ENCODE results near the gene FYCO1. TPM values are rescaled to one million over a fixed set of nuclear protein-coding genes. Genes with fewer than 3 reads are reported as not detected.

The FYCO1 gene
- total RNA-seq, 1 experiment from 2014 or later = 7.4 TPM

GRCh38 chr3:45976191-45977091, 19.2 kb downstream of the FYCO1 start:
- DNase-seq = no peak
- H4K20me1 ChIP-seq (ENCODE audit: insufficient read depth, low read depth, low read length) = no peaks in the 10 kb centered on the region
- no peak overlapping the region for H2AFZ ChIP-seq (ENCODE audit: low read length)
- H3K36me3 ChIP-seq (ENCODE audit: insufficient read depth, low read length) = peaks cover 29% of the 10 kb centered on the region; the same call in 1 of the 2 replicates
- H3K4me3 ChIP-seq (ENCODE audit: low read length) = no peak overlapping the region
- H3K4me1 ChIP-seq (ENCODE audit: low read length) = peaks cover 35% of the 10 kb centered on the region
- no peaks in the 10 kb centered on the region for H3K9me3 ChIP-seq (ENCODE audit: low read length)
- no peaks in the 10 kb centered on the region for H3K27me3 ChIP-seq (ENCODE audit: low read length)
- no peak overlapping the region for H3K27ac ChIP-seq (ENCODE audit: low read length)
- no peaks in the 10 kb centered on the region for H3K79me2 ChIP-seq (ENCODE audit: low read length)
- no peaks in the 10 kb centered on the region for H3K9me2 ChIP-seq (replicated peaks; ENCODE audit: insufficient read depth, low read length)
- H3K9ac ChIP-seq (ENCODE audit: low read length) = no peak overlapping the region
- no peak overlapping the region for H3K4me2 ChIP-seq (ENCODE audit: low read depth, low read length, poor library complexity, severe bottlenecking)

GRCh38 chr3:45975686-45976085, 19.9 kb downstream of the FYCO1 start:
- peaks cover 28% of the 10 kb centered on the region for H3K4me1 ChIP-seq (ENCODE audit: low read length)
- no peaks in the 10 kb centered on the region for H3K27me3 ChIP-seq (ENCODE audit: low read length)
- DNase-seq = no peak
- H3K27ac ChIP-seq (ENCODE audit: low read length) = no peak overlapping the region
- no peak overlapping the region for H3K4me3 ChIP-seq (ENCODE audit: low read length)
- no peak overlapping the region for H3K9ac ChIP-seq (ENCODE audit: low read length)
- no peak overlapping the region for H2AFZ ChIP-seq (ENCODE audit: low read length)
- no peaks in the 10 kb centered on the region for H3K9me3 ChIP-seq (ENCODE audit: low read length)
- H4K20me1 ChIP-seq (ENCODE audit: insufficient read depth, low read depth, low read length) = no peaks in the 10 kb centered on the region
- H3K9me2 ChIP-seq (replicated peaks; ENCODE audit: insufficient read depth, low read length) = no peaks in the 10 kb centered on the region
- H3K36me3 ChIP-seq (ENCODE audit: insufficient read depth, low read length) = peaks cover 25% of the 10 kb centered on the region; the same call in 1 of the 2 replicates
- H3K79me2 ChIP-seq (ENCODE audit: low read length) = no peaks in the 10 kb centered on the region
- H3K4me2 ChIP-seq (ENCODE audit: low read depth, low read length, poor library complexity, severe bottlenecking) = no peak overlapping the region

- no peaks in the 10 kb centered on the region for H4K20me1 ChIP-seq (ENCODE audit: insufficient read depth, low read depth, low read length)
- H3K36me3 ChIP-seq (ENCODE audit: insufficient read depth, low read length) = peaks cover 21% of the 10 kb centered on the region; the same call in 1 of the 2 replicates
- H3K4me3 ChIP-seq (ENCODE audit: low read length) = no peak overlapping the region
- no peaks in the 10 kb centered on the region for H3K27me3 ChIP-seq (ENCODE audit: low read length)
- H3K27ac ChIP-seq (ENCODE audit: low read length) = no peak overlapping the region
- DNase-seq = no peak
- no peak overlapping the region for H3K4me2 ChIP-seq (ENCODE audit: low read depth, low read length, poor library complexity, severe bottlenecking)
- H3K9me2 ChIP-seq (replicated peaks; ENCODE audit: insufficient read depth, low read length) = no peaks in the 10 kb centered on the region
- H3K4me1 ChIP-seq (ENCODE audit: low read length) = peaks cover 28% of the 10 kb centered on the region
- H3K9me3 ChIP-seq (ENCODE audit: low read length) = no peaks in the 10 kb centered on the region
- no peak overlapping the region for H3K9ac ChIP-seq (ENCODE audit: low read length)
- H3K79me2 ChIP-seq (ENCODE audit: low read length) = no peaks in the 10 kb centered on the region
- H2AFZ ChIP-seq (ENCODE audit: low read length) = no peak overlapping the region
These were observed 20.9 kb downstream of the FYCO1 start for GRCh38 chr3:45974686-45975085.

GRCh38 chr3:45972534-45973402, 22.9 kb downstream of the FYCO1 start:
- H3K9me2 ChIP-seq (replicated peaks; ENCODE audit: insufficient read depth, low read length) = no peaks in the 10 kb centered on the region
- H3K27ac ChIP-seq (ENCODE audit: low read length) = peak overlapping the region; percentile 42
- no peaks in the 10 kb centered on the region for H3K79me2 ChIP-seq (ENCODE audit: low read length)
- H3K27me3 ChIP-seq (ENCODE audit: low read length) = no peaks in the 10 kb centered on the region
- peak overlapping the region; percentile 28 for H3K4me2 ChIP-seq (ENCODE audit: low read depth, low read length, poor library complexity, severe bottlenecking)
- H3K36me3 ChIP-seq (ENCODE audit: insufficient read depth, low read length) = peaks cover 24% of the 10 kb centered on the region; the same call in 1 of the 2 replicates
- H4K20me1 ChIP-seq (ENCODE audit: insufficient read depth, low read depth, low read length) = no peaks in the 10 kb centered on the region
- H3K4me3 ChIP-seq (ENCODE audit: low read length) = no peak overlapping the region
- peaks cover 28% of the 10 kb centered on the region for H3K4me1 ChIP-seq (ENCODE audit: low read length)
- H3K9me3 ChIP-seq (ENCODE audit: low read length) = no peaks in the 10 kb centered on the region
- H2AFZ ChIP-seq (ENCODE audit: low read length) = no peak overlapping the region
- DNase-seq = no peak
- no peak overlapping the region for H3K9ac ChIP-seq (ENCODE audit: low read length)

GRCh38 chr3:45969953-45970352, 25.7 kb downstream of the FYCO1 start:
- Histone ChIP-seq H3K4me1 (ENCODE audit: low read length) (peaks cover 26% of the 10 kb centered on the region), H4K20me1 (ENCODE audit: insufficient read depth, low read depth, low read length) (no peaks in the 10 kb centered on the region), H2AFZ (ENCODE audit: low read length) (no peak overlapping the region), H3K9me2 (replicated peaks; ENCODE audit: insufficient read depth, low read length) (no peaks in the 10 kb centered on the region), H3K36me3 (ENCODE audit: insufficient read depth, low read length) (peaks cover 24% of the 10 kb centered on the region; the same call in 1 of the 2 replicates), H3K79me2 (ENCODE audit: low read length) (no peaks in the 10 kb centered on the region), H3K27ac (ENCODE audit: low read length) (no peak overlapping the region), H3K9me3 (ENCODE audit: low read length) (no peaks in the 10 kb centered on the region), H3K4me2 (ENCODE audit: low read depth, low read length, poor library complexity, severe bottlenecking) (no peak overlapping the region), H3K9ac (ENCODE audit: low read length) (no peak overlapping the region), H3K4me3 (ENCODE audit: low read length) (no peak overlapping the region), H3K27me3 (ENCODE audit: low read length) (no peaks in the 10 kb centered on the region)
- no peak for DNase-seq

GRCh38 chr3:45969116-45969515, 26.5 kb downstream of the FYCO1 start:
- peaks cover 20% of the 10 kb centered on the region for H3K4me1 ChIP-seq (ENCODE audit: low read length)
- peaks cover 24% of the 10 kb centered on the region; the same call in 1 of the 2 replicates for H3K36me3 ChIP-seq (ENCODE audit: insufficient read depth, low read length)
- no peak for DNase-seq

GRCh38 chr3:45968706-45969105, 26.9 kb downstream of the FYCO1 start:
- H3K4me1 ChIP-seq (ENCODE audit: low read length) = peaks cover 22% of the 10 kb centered on the region
- H3K27me3 ChIP-seq (ENCODE audit: low read length) = no peaks in the 10 kb centered on the region
- H3K36me3 ChIP-seq (ENCODE audit: insufficient read depth, low read length) = peaks cover 28% of the 10 kb centered on the region; the same call in 1 of the 2 replicates
- H3K79me2 ChIP-seq (ENCODE audit: low read length) = no peaks in the 10 kb centered on the region
- H4K20me1 ChIP-seq (ENCODE audit: insufficient read depth, low read depth, low read length) = no peaks in the 10 kb centered on the region
- no peak overlapping the region for H3K9ac ChIP-seq (ENCODE audit: low read length)
- H3K4me3 ChIP-seq (ENCODE audit: low read length) = no peak overlapping the region
- no peak overlapping the region for H3K4me2 ChIP-seq (ENCODE audit: low read depth, low read length, poor library complexity, severe bottlenecking)
- no peak for DNase-seq
- no peak overlapping the region for H3K27ac ChIP-seq (ENCODE audit: low read length)
- H2AFZ ChIP-seq (ENCODE audit: low read length) = no peak overlapping the region
- H3K9me3 ChIP-seq (ENCODE audit: low read length) = no peaks in the 10 kb centered on the region
- no peaks in the 10 kb centered on the region for H3K9me2 ChIP-seq (replicated peaks; ENCODE audit: insufficient read depth, low read length)

More at GRCh38 chr3:45969116-45969515, 26.5 kb downstream of the FYCO1 start:
- H3K9me2 ChIP-seq (replicated peaks; ENCODE audit: insufficient read depth, low read length) = no peaks in the 10 kb centered on the region
- no peak overlapping the region for H3K4me2 ChIP-seq (ENCODE audit: low read depth, low read length, poor library complexity, severe bottlenecking)
- no peaks in the 10 kb centered on the region for H3K9me3 ChIP-seq (ENCODE audit: low read length)
- no peaks in the 10 kb centered on the region for H3K27me3 ChIP-seq (ENCODE audit: low read length)
- H3K9ac ChIP-seq (ENCODE audit: low read length) = no peak overlapping the region
- H2AFZ ChIP-seq (ENCODE audit: low read length) = no peak overlapping the region
- H3K79me2 ChIP-seq (ENCODE audit: low read length) = no peaks in the 10 kb centered on the region
- H4K20me1 ChIP-seq (ENCODE audit: insufficient read depth, low read depth, low read length) = no peaks in the 10 kb centered on the region
- H3K27ac ChIP-seq (ENCODE audit: low read length) = no peak overlapping the region
- H3K4me3 ChIP-seq (ENCODE audit: low read length) = no peak overlapping the region

- Histone ChIP-seq H3K79me2 (ENCODE audit: low read length) (no peaks in the 10 kb centered on the region), H3K4me2 (ENCODE audit: low read depth, low read length, poor library complexity, severe bottlenecking) (no peak overlapping the region), H3K27ac (ENCODE audit: low read length) (no peak overlapping the region), H3K36me3 (ENCODE audit: insufficient read depth, low read length) (peaks cover 33% of the 10 kb centered on the region; the same call in 1 of the 2 replicates), H3K9ac (ENCODE audit: low read length) (no peak overlapping the region), H3K4me1 (ENCODE audit: low read length) (peaks cover 19% of the 10 kb centered on the region), H4K20me1 (ENCODE audit: insufficient read depth, low read depth, low read length) (no peaks in the 10 kb centered on the region), H3K9me3 (ENCODE audit: low read length) (no peaks in the 10 kb centered on the region), H3K9me2 (replicated peaks; ENCODE audit: insufficient read depth, low read length) (no peaks in the 10 kb centered on the region), H2AFZ (ENCODE audit: low read length) (no peak overlapping the region), H3K4me3 (ENCODE audit: low read length) (no peak overlapping the region), H3K27me3 (ENCODE audit: low read length) (no peaks in the 10 kb centered on the region)
- no peak for DNase-seq
These were observed 27.5 kb downstream of the FYCO1 start for GRCh38 chr3:45968149-45968548.
